Measurements from ENCODE around the gene TNNC2.

The TNNC2 gene

GRCh38 chr20:45861221-45862075 lies 34.3 kb upstream of the TNNC2 start:
- H3K9me3 ChIP-seq (ENCODE audit: control insufficient read depth in 5 of 5, low read length in 5 of 5), result no peaks in the 10 kb centered on the region
- no peak overlapping the region for H3K4me3 ChIP-seq (ENCODE audit: low read depth in 1 of 5, low read length in 5 of 5)
- H3K4me1 ChIP-seq (ENCODE audit: control insufficient read depth in 5 of 5, insufficient read depth in 5 of 5, low read length in 5 of 5), result peaks cover 0 to 18% (median 15%) of the 10 kb centered on the region in 5 donors
- no peaks in the 10 kb centered on the region for H3K27me3 ChIP-seq (ENCODE audit: control insufficient read depth in 5 of 5, insufficient read depth in 4 of 5, low read length in 5 of 5)
- no peak overlapping the region for H3K27ac ChIP-seq (ENCODE audit: low read depth, low read length)
- no peak overlapping the region for H3K9ac ChIP-seq (ENCODE audit: low read length in 5 of 5)
- peaks cover 0 to 3% (median 0%) of the 10 kb centered on the region in 5 donors for H3K36me3 ChIP-seq (ENCODE audit: control insufficient read depth in 5 of 5, insufficient read depth in 5 of 5, low read length in 5 of 5)

DNA sequence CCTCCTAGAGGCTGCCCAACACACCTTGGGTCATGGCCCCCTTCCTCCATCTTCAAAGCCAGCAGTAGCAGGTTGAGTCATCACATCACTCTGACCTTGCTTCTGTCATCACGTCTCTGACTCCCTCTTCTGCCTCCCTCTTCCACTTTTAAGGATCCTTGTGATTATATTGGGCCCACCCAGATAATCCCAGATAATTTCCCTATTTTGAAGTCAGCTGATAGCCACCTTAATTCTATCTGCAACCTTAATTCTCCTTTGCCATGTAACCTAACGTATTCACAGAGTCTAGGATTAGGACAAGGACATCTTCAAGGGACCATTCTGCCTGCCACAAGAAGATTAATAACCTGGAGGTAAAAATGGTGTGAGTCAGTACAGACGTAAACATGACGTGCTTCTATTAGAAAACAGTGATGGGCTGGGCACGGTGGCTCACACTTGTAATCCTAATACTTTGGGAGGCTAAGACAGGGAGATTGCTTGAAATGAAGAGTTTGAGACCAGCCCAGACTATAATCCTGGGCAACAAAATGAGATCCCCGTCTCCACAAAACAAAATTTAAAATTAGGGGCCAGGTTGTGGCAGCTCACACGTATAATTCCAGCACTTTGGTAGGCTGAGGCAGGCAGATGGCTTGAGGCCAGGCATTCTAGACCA lies 33.6 kb upstream of the TNNC2 start:
- H3K36me3 ChIP-seq (ENCODE audit: control insufficient read depth in 5 of 5, insufficient read depth in 5 of 5, low read length in 5 of 5), result peaks cover 0 to 3% (median 0%) of the 10 kb centered on the region in 5 donors
- no peaks in the 10 kb centered on the region for H3K9me3 ChIP-seq (ENCODE audit: control insufficient read depth in 5 of 5, low read length in 5 of 5)
- H3K27ac ChIP-seq (ENCODE audit: low read depth, low read length), result no peak overlapping the region
- H3K4me3 ChIP-seq (ENCODE audit: low read depth in 1 of 5, low read length in 5 of 5), result no peak overlapping the region
- no peaks in the 10 kb centered on the region for H3K27me3 ChIP-seq (ENCODE audit: control insufficient read depth in 5 of 5, insufficient read depth in 4 of 5, low read length in 5 of 5)
- H3K9ac ChIP-seq (ENCODE audit: low read length in 5 of 5), result no peak overlapping the region
- peaks cover 0 to 26% (median 23%) of the 10 kb centered on the region in 5 donors for H3K4me1 ChIP-seq (ENCODE audit: control insufficient read depth in 5 of 5, insufficient read depth in 5 of 5, low read length in 5 of 5)

DNA sequence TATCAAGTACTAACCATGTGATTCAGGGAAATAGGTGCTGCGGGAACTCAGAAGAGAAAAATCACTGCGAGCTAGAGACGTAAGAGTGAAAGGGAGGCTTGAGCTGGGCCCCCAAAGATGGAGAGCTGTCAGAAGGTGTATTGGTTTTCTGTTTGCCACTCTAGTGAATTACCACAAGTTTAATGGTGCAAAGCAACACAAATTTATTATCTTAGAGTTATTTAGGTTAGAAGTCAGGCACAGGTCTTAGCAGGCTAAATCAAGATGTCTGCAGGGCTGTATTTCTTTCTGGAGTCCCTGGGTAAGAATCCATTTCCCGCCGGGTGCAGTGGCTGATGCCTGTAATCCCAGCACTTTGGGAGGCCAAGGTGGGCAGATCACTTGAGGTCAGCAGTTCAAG lies 32.8 kb upstream of the TNNC2 start:
- Histone ChIP-seq H3K36me3 (ENCODE audit: control insufficient read depth in 5 of 5, insufficient read depth in 5 of 5, low read length in 5 of 5) (peaks cover 0 to 5% (median under 1%) of the 10 kb centered on the region in 5 donors), H3K27ac (ENCODE audit: low read depth, low read length) (no peak overlapping the region), H3K9ac (ENCODE audit: low read length in 5 of 5) (no peak overlapping the region), H3K4me3 (ENCODE audit: low read depth in 1 of 5, low read length in 5 of 5) (no peak overlapping the region), H3K4me1 (ENCODE audit: control insufficient read depth in 5 of 5, insufficient read depth in 5 of 5, low read length in 5 of 5) (peaks cover 0 to 32% (median 29%) of the 10 kb centered on the region in 5 donors), H3K9me3 (ENCODE audit: control insufficient read depth in 5 of 5, low read length in 5 of 5) (no peaks in the 10 kb centered on the region), H3K27me3 (ENCODE audit: control insufficient read depth in 5 of 5, insufficient read depth in 4 of 5, low read length in 5 of 5) (no peaks in the 10 kb centered on the region)

DNA sequence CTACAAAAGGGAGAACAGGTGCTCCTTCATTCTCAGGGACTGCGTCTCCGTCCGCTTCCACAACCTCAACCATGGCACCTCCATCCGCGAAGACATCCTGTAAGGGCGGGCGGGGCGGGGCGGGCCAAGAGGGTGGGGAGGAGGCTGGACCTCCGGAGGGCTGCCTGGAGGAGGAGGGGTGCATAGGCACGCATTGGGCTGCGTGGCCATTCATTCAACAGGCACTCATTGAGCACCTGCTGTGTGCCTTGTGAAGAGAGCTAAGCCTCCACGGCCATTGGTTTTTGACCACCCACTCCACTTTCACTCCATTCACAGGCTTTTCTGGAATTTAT lies 30.7 kb upstream of the TNNC2 start:
- Histone ChIP-seq H3K4me1 (ENCODE audit: control insufficient read depth in 5 of 5, insufficient read depth in 5 of 5, low read length in 5 of 5) (peaks cover 0 to 38% (median 32%) of the 10 kb centered on the region in 5 donors), H3K36me3 (ENCODE audit: control insufficient read depth in 5 of 5, insufficient read depth in 5 of 5, low read length in 5 of 5) (peaks cover 2 to 20% (median 9%) of the 10 kb centered on the region in 5 donors), H3K4me3 (ENCODE audit: low read depth in 1 of 5, low read length in 5 of 5) (peak overlapping the region; percentile 89 to 99 (median 97)), H3K9ac (ENCODE audit: low read length in 5 of 5) (peak overlapping the region; percentile 63 to 91 (median 82)), H3K27ac (ENCODE audit: low read depth, low read length) (peak overlapping the region; percentile 83), H3K9me3 (ENCODE audit: control insufficient read depth in 5 of 5, low read length in 5 of 5) (no peaks in the 10 kb centered on the region), H3K27me3 (ENCODE audit: control insufficient read depth in 5 of 5, insufficient read depth in 4 of 5, low read length in 5 of 5) (no peaks in the 10 kb centered on the region)

- Histone ChIP-seq H3K4me3 (ENCODE audit: low read depth in 1 of 5, low read length in 5 of 5) (peak within 1 kb of the TSS; percentile 89 to 99 (median 97)), H3K27ac (ENCODE audit: low read depth, low read length) (peak within 1 kb of the TSS; percentile 83), H3K4me1 (ENCODE audit: control insufficient read depth in 5 of 5, insufficient read depth in 5 of 5, low read length in 5 of 5) (peaks cover 0 to 38% (median 32%) of the 10 kb centered on the region in 5 donors), H3K36me3 (ENCODE audit: control insufficient read depth in 5 of 5, insufficient read depth in 5 of 5, low read length in 5 of 5) (peaks cover 4 to 22% (median 9%) of the 10 kb centered on the region in 5 donors), H3K9ac (ENCODE audit: low read length in 5 of 5) (peak within 1 kb of the TSS; percentile 68 to 93 (median 87)), H3K27me3 (ENCODE audit: control insufficient read depth in 5 of 5, insufficient read depth in 4 of 5, low read length in 5 of 5) (no peaks in the 10 kb centered on the region), H3K9me3 (ENCODE audit: control insufficient read depth in 5 of 5, low read length in 5 of 5) (no peaks in the 10 kb centered on the region)
Measured at GRCh38 chr20:45857114-45857881, 30.2 kb upstream of the TNNC2 start, which contains the start of the genes ACOT8 and ZSWIM3. Gene ACOT8 (minus strand): TSS chr20:45857392. CDS start chr20:45857315, 77 bp downstream. Gene ZSWIM3 (plus strand): TSS chr20:45857614. CDS start chr20:45857826, 212 bp downstream.

DNA sequence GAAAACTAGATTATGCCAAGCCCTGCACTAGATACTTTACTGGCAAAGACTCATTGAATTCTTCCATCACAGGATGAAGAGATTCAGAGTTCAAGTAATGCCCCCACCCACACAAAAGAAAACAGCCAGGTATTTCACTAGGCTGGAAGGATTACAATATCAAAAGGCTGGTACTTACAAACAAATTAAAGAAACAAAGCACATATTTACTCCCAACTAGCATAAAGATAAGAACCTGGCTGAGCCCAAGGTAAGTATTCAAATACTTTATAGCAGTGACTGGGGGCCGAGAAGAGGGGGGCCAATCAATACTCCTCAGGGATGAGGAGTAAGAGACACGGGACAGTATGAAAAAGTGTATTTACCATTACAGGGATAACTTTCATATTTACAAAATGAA lies 26.4 kb upstream of the TNNC2 start:
- peaks cover 5 to 41% (median 18%) of the 10 kb centered on the region in 5 donors for H3K36me3 ChIP-seq (ENCODE audit: control insufficient read depth in 5 of 5, insufficient read depth in 5 of 5, low read length in 5 of 5)

DNA sequence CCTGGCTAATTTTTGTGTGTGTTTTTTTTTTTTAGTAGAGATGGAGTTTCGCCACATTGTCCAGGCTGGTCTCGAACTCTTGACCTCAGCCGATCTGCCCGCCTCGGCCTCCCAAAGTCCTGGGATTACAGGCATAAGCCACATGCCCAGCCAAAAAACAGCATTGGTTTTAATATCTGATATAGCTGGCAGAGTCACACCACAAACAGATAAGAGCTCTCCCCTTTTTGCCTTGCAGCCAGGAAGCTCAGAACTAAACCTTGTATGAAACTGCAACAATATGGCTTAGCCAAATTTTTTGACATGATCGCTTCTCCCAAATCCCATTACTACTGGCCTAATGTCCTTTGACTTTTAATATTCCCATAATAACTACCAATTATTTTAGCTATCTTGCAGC lies 25.2 kb upstream of the TNNC2 start:
- H3K36me3 ChIP-seq (ENCODE audit: control insufficient read depth in 5 of 5, insufficient read depth in 5 of 5, low read length in 5 of 5), result peaks cover 5 to 47% (median 25%) of the 10 kb centered on the region in 5 donors

More for the DNA sequence above, 26.4 kb upstream of the TNNC2 start:
- Histone ChIP-seq H3K27ac (ENCODE audit: low read depth, low read length) (no peak overlapping the region), H3K4me1 (ENCODE audit: control insufficient read depth in 5 of 5, insufficient read depth in 5 of 5, low read length in 5 of 5) (peaks cover 0 to 37% (median 31%) of the 10 kb centered on the region in 5 donors), H3K9me3 (ENCODE audit: control insufficient read depth in 5 of 5, low read length in 5 of 5) (no peaks in the 10 kb centered on the region), H3K4me3 (ENCODE audit: low read depth in 1 of 5, low read length in 5 of 5) (no peak overlapping the region), H3K9ac (ENCODE audit: low read length in 5 of 5) (no peak overlapping the region), H3K27me3 (ENCODE audit: control insufficient read depth in 5 of 5, insufficient read depth in 4 of 5, low read length in 5 of 5) (no peaks in the 10 kb centered on the region)

GRCh38 chr20:45851501-45851900 lies 24.4 kb upstream of the TNNC2 start:
- Histone ChIP-seq H3K27ac (ENCODE audit: low read depth, low read length) (no peak overlapping the region), H3K36me3 (ENCODE audit: control insufficient read depth in 5 of 5, insufficient read depth in 5 of 5, low read length in 5 of 5) (peaks cover 5 to 54% (median 30%) of the 10 kb centered on the region in 5 donors), H3K9ac (ENCODE audit: low read length in 5 of 5) (no peak overlapping the region), H3K9me3 (ENCODE audit: control insufficient read depth in 5 of 5, low read length in 5 of 5) (no peaks in the 10 kb centered on the region), H3K4me1 (ENCODE audit: control insufficient read depth in 5 of 5, insufficient read depth in 5 of 5, low read length in 5 of 5) (peaks cover 0 to 20% (median 17%) of the 10 kb centered on the region in 5 donors), H3K27me3 (ENCODE audit: control insufficient read depth in 5 of 5, insufficient read depth in 4 of 5, low read length in 5 of 5) (no peaks in the 10 kb centered on the region), H3K4me3 (ENCODE audit: low read depth in 1 of 5, low read length in 5 of 5) (no peak overlapping the region)

More for the DNA sequence above, 25.2 kb upstream of the TNNC2 start:
- Histone ChIP-seq H3K9me3 (ENCODE audit: control insufficient read depth in 5 of 5, low read length in 5 of 5) (no peaks in the 10 kb centered on the region), H3K4me3 (ENCODE audit: low read depth in 1 of 5, low read length in 5 of 5) (no peak overlapping the region), H3K27ac (ENCODE audit: low read depth, low read length) (no peak overlapping the region), H3K4me1 (ENCODE audit: control insufficient read depth in 5 of 5, insufficient read depth in 5 of 5, low read length in 5 of 5) (peaks cover 0 to 26% (median 22%) of the 10 kb centered on the region in 5 donors), H3K9ac (ENCODE audit: low read length in 5 of 5) (no peak overlapping the region), H3K27me3 (ENCODE audit: control insufficient read depth in 5 of 5, insufficient read depth in 4 of 5, low read length in 5 of 5) (no peaks in the 10 kb centered on the region)

DNA sequence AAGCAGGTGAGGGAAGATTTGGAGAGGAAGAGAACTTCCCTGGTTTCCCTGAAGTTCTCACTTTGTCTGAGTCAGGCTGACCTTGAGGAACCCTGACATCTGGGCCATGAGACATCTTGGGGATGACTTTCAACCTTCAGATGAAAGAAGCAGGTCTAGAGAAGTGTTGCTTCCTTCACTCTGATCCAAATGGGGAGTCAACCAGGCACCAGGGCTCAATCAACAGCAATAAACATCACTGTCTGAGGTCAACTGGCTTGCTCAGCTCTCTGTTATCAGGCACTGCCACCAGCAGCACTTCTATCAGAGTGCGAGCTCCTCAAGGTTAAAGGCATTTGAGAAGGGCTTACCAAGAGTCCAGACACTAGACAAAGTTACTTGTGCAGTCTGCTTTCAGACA lies 23.8 kb upstream of the TNNC2 start:
- H3K36me3 ChIP-seq (ENCODE audit: control insufficient read depth in 5 of 5, insufficient read depth in 5 of 5, low read length in 5 of 5), result peaks cover 5 to 58% (median 36%) of the 10 kb centered on the region in 5 donors
- H3K9me3 ChIP-seq (ENCODE audit: control insufficient read depth in 5 of 5, low read length in 5 of 5), result no peaks in the 10 kb centered on the region
- no peaks in the 10 kb centered on the region for H3K27me3 ChIP-seq (ENCODE audit: control insufficient read depth in 5 of 5, insufficient read depth in 4 of 5, low read length in 5 of 5)
- H3K4me3 ChIP-seq (ENCODE audit: low read depth in 1 of 5, low read length in 5 of 5), result no peak overlapping the region
- no peak overlapping the region for H3K9ac ChIP-seq (ENCODE audit: low read length in 5 of 5)
- H3K4me1 ChIP-seq (ENCODE audit: control insufficient read depth in 5 of 5, insufficient read depth in 5 of 5, low read length in 5 of 5), result peaks cover 0 to 14% (median 12%) of the 10 kb centered on the region in 5 donors
- no peak overlapping the region for H3K27ac ChIP-seq (ENCODE audit: low read depth, low read length)

All from subcutaneous abdominal adipose tissue (tissue), 5 donors.